Tibial nerve (tissue), 4 donors: Measurements from ENCODE around the gene ZNF674.

ENCODE experiments used
- EP300 ChIP-seq, 2 donors: sonication (generic); formaldehyde crosslinking; IDR thresholded peaks; one replicate each; pipeline ENCODE4 v1.6.1; 2017; ENCODE audit warnings: antibody characterized with exemption in 2 of 2, mild to moderate bottlenecking in 1 of 2
- TF ChIP-seq, protein P1 (sequence below), 5 experiments: fragments of 200-600 bp in 3 of 5; fragments of 450-650 bp in 2 of 5; sonication (generic) in 3 of 5; IDR thresholded peaks; one replicate each; pipeline ENCODE4 v1.5.1; 2016 to 2019; ENCODE audit warnings: antibody characterized with exemption in 5 of 5, mild to moderate bottlenecking in 3 of 5, moderate library complexity in 2 of 5

DNA sequence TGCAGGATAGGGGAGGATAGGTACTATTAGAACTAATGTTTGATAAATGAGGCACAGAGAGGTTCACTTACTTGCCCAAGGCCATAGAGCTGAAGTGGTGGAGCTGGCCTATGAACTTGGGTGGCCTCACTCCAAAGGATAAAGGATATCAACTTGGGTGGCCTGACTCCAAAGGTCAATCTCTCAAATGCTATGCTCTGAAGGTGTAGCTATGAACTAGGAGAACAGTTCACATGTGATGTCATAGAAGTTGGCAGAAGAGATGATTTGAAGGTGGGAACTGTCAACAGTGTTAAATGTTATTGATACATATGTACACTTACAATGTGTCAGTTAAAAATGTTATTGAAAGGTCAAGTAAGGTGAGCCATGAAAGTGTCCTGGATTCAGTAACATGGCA lies 22.2 kb upstream of the ZNF674 start:
- TF ChIP-seq, protein P1, sequence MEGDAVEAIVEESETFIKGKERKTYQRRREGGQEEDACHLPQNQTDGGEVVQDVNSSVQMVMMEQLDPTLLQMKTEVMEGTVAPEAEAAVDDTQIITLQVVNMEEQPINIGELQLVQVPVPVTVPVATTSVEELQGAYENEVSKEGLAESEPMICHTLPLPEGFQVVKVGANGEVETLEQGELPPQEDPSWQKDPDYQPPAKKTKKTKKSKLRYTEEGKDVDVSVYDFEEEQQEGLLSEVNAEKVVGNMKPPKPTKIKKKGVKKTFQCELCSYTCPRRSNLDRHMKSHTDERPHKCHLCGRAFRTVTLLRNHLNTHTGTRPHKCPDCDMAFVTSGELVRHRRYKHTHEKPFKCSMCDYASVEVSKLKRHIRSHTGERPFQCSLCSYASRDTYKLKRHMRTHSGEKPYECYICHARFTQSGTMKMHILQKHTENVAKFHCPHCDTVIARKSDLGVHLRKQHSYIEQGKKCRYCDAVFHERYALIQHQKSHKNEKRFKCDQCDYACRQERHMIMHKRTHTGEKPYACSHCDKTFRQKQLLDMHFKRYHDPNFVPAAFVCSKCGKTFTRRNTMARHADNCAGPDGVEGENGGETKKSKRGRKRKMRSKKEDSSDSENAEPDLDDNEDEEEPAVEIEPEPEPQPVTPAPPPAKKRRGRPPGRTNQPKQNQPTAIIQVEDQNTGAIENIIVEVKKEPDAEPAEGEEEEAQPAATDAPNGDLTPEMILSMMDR (IDR thresholded peaks at IDR 0.05) = no peak
- no peak for TF ChIP-seq EP300 (IDR thresholded peaks at IDR 0.05)
